RWPE2 (cell line): ENCODE data around the gene PCYT1A.

ENCODE experiments used
- ATAC-seq: fragments of 200-7000 bp; cut with Tn5 transposase; 3 replicates; pipeline ENCODE4 v1.9.1; 2021; ENCODE audit warnings: low read depth
- DNase-seq: peaks from one replicate; pipeline ENCODE4 v3.0.0-alpha.2; 2020; ENCODE audit warnings: low spot score
- H3K27ac ChIP-seq: fragments of 450-650 bp; 2 replicates; pipeline ENCODE4 v1.5.1; 2017; ENCODE audit warnings: mild to moderate bottlenecking; ENCODE audit not compliant: poor library complexity, severe bottlenecking
- H3K27me3 ChIP-seq: fragments of 250-450 bp; sonication (Bioruptor Pico); 2 replicates; pipeline ENCODE4 v1.5.1; 2021; ENCODE audit warnings: mild to moderate bottlenecking, moderate library complexity; ENCODE audit not compliant: insufficient read depth, poor library complexity, severe bottlenecking
- H3K36me3 ChIP-seq: fragments of 250-450 bp; sonication (Bioruptor Pico); 2 replicates; pipeline ENCODE4 v1.5.1; 2020; ENCODE audit warnings: low read depth, mild to moderate bottlenecking, moderate library complexity
- H3K4me1 ChIP-seq: fragments of 250-450 bp; sonication (Bioruptor Pico); 2 replicates; pipeline ENCODE4 v1.5.1; 2021; ENCODE audit warnings: mild to moderate bottlenecking, moderate library complexity; ENCODE audit not compliant: insufficient read depth, poor library complexity, severe bottlenecking
- H3K4me3 ChIP-seq: fragments of 250-450 bp; sonication (Bioruptor Pico); 2 replicates; pipeline ENCODE4 v1.5.1; 2021; ENCODE audit warnings: mild to moderate bottlenecking, moderate library complexity; ENCODE audit not compliant: severe bottlenecking
- H3K9me3 ChIP-seq: fragments of 250-450 bp; sonication (Bioruptor Pico); 2 replicates; pipeline ENCODE4 v1.5.1; 2021; ENCODE audit warnings: mild to moderate bottlenecking, moderate library complexity; ENCODE audit not compliant: severe bottlenecking
- TF ChIP-seq, protein P1 (sequence below): fragments of 450-650 bp; IDR thresholded peaks from one replicate; pipeline ENCODE4 v1.5.1; 2017; ENCODE audit warnings: mild to moderate bottlenecking, moderate library complexity; ENCODE audit not compliant: poor library complexity, severe bottlenecking

The PCYT1A gene

GRCh38 chr3:196287440-196288140, at the start of gene PCYT1A:
TSS of gene PCYT1A (minus strand) at chr3:196287726. CDS start at chr3:196270531, 17,195 bp downstream.
- H3K9me3 ChIP-seq = no peaks in the 10 kb centered on the region
- peak within 1 kb of the TSS; percentile 57 for H3K4me3 ChIP-seq
- TF ChIP-seq, protein P1, sequence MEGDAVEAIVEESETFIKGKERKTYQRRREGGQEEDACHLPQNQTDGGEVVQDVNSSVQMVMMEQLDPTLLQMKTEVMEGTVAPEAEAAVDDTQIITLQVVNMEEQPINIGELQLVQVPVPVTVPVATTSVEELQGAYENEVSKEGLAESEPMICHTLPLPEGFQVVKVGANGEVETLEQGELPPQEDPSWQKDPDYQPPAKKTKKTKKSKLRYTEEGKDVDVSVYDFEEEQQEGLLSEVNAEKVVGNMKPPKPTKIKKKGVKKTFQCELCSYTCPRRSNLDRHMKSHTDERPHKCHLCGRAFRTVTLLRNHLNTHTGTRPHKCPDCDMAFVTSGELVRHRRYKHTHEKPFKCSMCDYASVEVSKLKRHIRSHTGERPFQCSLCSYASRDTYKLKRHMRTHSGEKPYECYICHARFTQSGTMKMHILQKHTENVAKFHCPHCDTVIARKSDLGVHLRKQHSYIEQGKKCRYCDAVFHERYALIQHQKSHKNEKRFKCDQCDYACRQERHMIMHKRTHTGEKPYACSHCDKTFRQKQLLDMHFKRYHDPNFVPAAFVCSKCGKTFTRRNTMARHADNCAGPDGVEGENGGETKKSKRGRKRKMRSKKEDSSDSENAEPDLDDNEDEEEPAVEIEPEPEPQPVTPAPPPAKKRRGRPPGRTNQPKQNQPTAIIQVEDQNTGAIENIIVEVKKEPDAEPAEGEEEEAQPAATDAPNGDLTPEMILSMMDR = no peak
- peak within 1 kb of the TSS; percentile 83 for H3K27ac ChIP-seq
- 0 out of 2 replicates have a peak, but pooled peaks cover 4% of the 10 kb centered on the region for H3K36me3 ChIP-seq
- peaks cover 5% of the 10 kb centered on the region for H3K4me1 ChIP-seq
- DNase-seq (peak; percentile 92), ATAC-seq (peak; percentile 94)
- H3K27me3 ChIP-seq = no peaks in the 10 kb centered on the region

DNA sequence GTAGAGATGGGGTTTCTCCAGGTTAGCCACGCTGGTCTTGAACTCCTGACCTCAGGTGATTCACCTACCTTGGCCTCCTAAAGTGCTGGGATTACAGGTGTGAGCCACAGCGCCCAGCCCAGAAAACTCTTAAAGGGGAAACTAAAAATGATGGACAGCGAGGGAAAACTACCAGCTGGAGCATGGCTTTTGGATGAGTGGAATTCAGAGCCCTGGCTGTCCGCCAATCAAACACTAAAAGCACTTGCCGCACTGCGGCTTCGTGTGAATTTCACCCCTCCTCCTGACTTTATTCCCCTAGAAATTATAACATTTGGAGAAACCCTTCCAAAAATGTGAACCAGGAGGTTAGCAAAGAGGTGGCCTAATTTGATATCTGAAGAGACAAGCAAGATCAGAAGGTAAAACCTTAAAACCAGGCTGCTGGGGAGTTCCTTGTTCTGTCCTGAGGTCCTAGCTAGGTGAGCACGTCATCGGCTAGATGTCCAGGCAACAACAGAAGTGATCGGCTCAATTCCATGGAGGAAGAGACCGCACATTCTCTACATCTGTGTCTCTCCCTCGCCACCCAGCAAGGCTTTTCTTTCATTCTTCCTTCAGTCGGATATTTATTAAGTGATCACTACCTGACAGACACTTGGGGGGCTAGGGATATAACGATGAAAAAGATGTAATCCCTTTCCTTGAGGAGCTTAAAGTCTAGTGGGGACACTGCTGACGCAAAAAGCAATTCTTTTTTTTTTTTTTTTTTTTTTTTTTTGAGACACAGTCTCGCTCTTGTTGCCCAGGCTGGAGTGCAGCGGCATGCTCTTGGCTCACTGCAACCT, 49.0 kb upstream of the PCYT1A start:
- TF ChIP-seq, protein P1 = no peak
- H3K9me3 ChIP-seq = no peaks in the 10 kb centered on the region
- H3K27me3 ChIP-seq = no peaks in the 10 kb centered on the region
- H3K36me3 ChIP-seq = no peaks in the 10 kb centered on the region
- no peak overlapping the region for H3K27ac ChIP-seq
- DNase-seq (no peak), ATAC-seq (peak; percentile 33; the same call in 2 of the 3 replicates)
- no peak overlapping the region for H3K4me3 ChIP-seq
- peaks cover 48% of the 10 kb centered on the region for H3K4me1 ChIP-seq

GRCh38 chr3:196335503-196335948, 48.0 kb upstream of the PCYT1A start:
- no peaks in the 10 kb centered on the region for H3K27me3 ChIP-seq
- H3K4me3 ChIP-seq = no peak overlapping the region
- H3K27ac ChIP-seq = no peak overlapping the region
- no peak for DNase-seq
- TF ChIP-seq, protein P1 = no peak
- no peaks in the 10 kb centered on the region for H3K36me3 ChIP-seq
- peaks cover 39% of the 10 kb centered on the region for H3K4me1 ChIP-seq
- H3K9me3 ChIP-seq = no peaks in the 10 kb centered on the region
- ATAC-seq = no peak

DNA sequence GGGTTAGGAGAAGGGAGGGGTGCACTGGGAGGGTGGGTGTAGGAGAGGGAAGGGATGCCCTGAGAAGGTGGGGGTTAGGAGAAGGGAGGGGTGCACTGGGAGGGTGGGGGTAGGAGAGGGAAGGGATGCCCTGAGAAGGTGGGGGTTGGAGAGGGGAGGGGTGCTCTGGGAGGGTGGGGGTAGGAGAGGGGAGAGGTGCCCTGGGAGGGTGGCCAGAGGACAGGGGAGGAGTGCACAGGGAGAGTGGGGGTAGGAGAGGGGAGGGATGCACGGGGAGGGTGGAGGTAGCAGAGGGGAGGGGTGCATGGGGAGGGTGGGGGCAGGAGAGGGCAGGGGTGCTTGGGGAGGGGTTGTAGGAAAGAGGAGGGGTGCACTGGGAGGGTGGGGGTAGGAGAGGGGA, 47.5 kb upstream of the PCYT1A start:
- H3K36me3 ChIP-seq = no peaks in the 10 kb centered on the region
- H3K4me1 ChIP-seq = peaks cover 34% of the 10 kb centered on the region
- DNase-seq = no peak
- TF ChIP-seq, protein P1 = no peak
- H3K27ac ChIP-seq = no peak overlapping the region
- ATAC-seq = no peak
- H3K9me3 ChIP-seq = no peaks in the 10 kb centered on the region
- H3K4me3 ChIP-seq = no peak overlapping the region
- H3K27me3 ChIP-seq = no peaks in the 10 kb centered on the region
